ENCODE measurements around the gene RCVRN. TPM values are rescaled to one million over a fixed set of nuclear protein-coding genes. Genes with fewer than 3 reads are reported as not detected.

Gene RCVRN
- polyA plus RNA-seq, 1 of the 3 experiments (the other 2 are of a cell fraction) = not detected

DNA sequence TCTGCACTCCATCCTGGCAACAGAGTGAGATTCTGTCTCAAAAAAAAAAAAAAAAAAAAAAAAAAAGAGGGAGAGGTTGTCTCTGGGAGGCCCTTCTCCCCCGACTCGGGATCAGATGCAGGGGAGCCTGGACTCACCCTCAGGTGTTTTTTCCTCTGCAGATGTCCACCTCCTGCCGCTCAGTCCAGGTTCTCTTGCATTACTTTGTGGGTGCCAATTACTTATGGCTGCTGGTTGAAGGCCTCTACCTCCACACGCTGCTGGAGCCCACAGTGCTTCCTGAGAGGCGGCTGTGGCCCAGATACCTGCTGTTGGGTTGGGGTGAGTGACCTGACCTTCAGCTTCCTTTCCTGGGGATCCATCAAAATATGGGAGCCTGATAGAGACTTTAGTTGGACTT is 45.3 kb downstream of the RCVRN start:
- Histone ChIP-seq H3K27ac (ENCODE audit: low read depth in 2 of 2, low read length in 1 of 2) (no peak overlapping the region), H3F3A (replicated peaks; ENCODE audit: insufficient read depth) (no peaks in the 10 kb centered on the region), H3K4me3 (ENCODE audit: low read depth in 2 of 2, low read length in 1 of 2) (no peak overlapping the region), H3K27me3 (ENCODE audit: insufficient read depth) (no peaks in the 10 kb centered on the region), H3K4me1 (ENCODE audit: control insufficient read depth in 1 of 2, insufficient read depth in 2 of 2, low read depth in 1 of 2, low read length in 1 of 2) (no peaks in the 10 kb centered on the region), H3K9me2 (no peaks in the 10 kb centered on the region), H3K79me2 (ENCODE audit: insufficient read depth) (no peaks in the 10 kb centered on the region), H4K20me1 (ENCODE audit: insufficient read depth) (no peaks in the 10 kb centered on the region), H3K9ac (no peak overlapping the region), H3K36me3 (replicated peaks in 1 of 2; ENCODE audit: control insufficient read depth in 1 of 2, insufficient read depth in 2 of 2, low read length in 1 of 2) (no peaks in the 10 kb centered on the region), H3K4me2 (no peak overlapping the region), H2AFZ (ENCODE audit: low read depth) (no peak overlapping the region), H3K9me3 (no peaks in the 10 kb centered on the region)
- WGBS (ENCODE audit: low lambda C conversion rate) = 4% methylated on average over 3 of the region's 5 CpGs
- POLR2A ChIA-PET = no interaction called here
- no peak for DNase-seq
- TF ChIP-seq FOSL2 (IDR thresholded peaks at IDR 0.05; ENCODE audit: borderline replicate concordance, low read depth) (no peak), RXRA (IDR thresholded peaks at IDR 0.05; ENCODE audit: borderline replicate concordance, low read depth) (no peak), MEF2A (IDR thresholded peaks at IDR 0.05; ENCODE audit: borderline replicate concordance, low read depth) (no peak), FOXM1 (IDR thresholded peaks at IDR 0.05; ENCODE audit: low read depth) (no peak), YY1 (IDR thresholded peaks at IDR 0.05; ENCODE audit: low read depth) (no peak), CHD2 (IDR thresholded peaks at IDR 0.05; ENCODE audit: low read length, partially characterized antibody) (no peak), EP300 (IDR thresholded peaks at IDR 0.05; ENCODE audit: borderline replicate concordance in 1 of 2, low read depth in 1 of 2, low read length in 1 of 2) (no peak), TAF1 (IDR thresholded peaks at IDR 0.05; ENCODE audit: borderline replicate concordance, low read depth, low read length) (no peak), MXI1 (IDR thresholded peaks at IDR 0.05; ENCODE audit: low read depth, low read length) (no peak), NRF1 (IDR thresholded peaks at IDR 0.05; ENCODE audit: low read depth, low read length) (no peak), GABPA (IDR thresholded peaks at IDR 0.05; ENCODE audit: low read depth) (no peak), TCF12 (IDR thresholded peaks at IDR 0.05) (no peak), RCOR1 (IDR thresholded peaks at IDR 0.05; ENCODE audit: low read length) (no peak)
- TF ChIP-seq, protein P1, sequence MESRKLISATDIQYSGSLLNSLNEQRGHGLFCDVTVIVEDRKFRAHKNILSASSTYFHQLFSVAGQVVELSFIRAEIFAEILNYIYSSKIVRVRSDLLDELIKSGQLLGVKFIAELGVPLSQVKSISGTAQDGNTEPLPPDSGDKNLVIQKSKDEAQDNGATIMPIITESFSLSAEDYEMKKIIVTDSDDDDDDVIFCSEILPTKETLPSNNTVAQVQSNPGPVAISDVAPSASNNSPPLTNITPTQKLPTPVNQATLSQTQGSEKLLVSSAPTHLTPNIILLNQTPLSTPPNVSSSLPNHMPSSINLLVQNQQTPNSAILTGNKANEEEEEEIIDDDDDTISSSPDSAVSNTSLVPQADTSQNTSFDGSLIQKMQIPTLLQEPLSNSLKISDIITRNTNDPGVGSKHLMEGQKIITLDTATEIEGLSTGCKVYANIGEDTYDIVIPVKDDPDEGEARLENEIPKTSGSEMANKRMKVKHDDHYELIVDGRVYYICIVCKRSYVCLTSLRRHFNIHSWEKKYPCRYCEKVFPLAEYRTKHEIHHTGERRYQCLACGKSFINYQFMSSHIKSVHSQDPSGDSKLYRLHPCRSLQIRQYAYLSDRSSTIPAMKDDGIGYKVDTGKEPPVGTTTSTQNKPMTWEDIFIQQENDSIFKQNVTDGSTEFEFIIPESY (IDR thresholded peaks at IDR 0.05; ENCODE audit: borderline replicate concordance, low read depth) = no peak
- TF ChIP-seq, protein P2, sequence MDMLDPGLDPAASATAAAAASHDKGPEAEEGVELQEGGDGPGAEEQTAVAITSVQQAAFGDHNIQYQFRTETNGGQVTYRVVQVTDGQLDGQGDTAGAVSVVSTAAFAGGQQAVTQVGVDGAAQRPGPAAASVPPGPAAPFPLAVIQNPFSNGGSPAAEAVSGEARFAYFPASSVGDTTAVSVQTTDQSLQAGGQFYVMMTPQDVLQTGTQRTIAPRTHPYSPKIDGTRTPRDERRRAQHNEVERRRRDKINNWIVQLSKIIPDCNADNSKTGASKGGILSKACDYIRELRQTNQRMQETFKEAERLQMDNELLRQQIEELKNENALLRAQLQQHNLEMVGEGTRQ (IDR thresholded peaks at IDR 0.05; ENCODE audit: borderline replicate concordance, low read depth, low read length) = no peak
- TF ChIP-seq, protein P3, sequence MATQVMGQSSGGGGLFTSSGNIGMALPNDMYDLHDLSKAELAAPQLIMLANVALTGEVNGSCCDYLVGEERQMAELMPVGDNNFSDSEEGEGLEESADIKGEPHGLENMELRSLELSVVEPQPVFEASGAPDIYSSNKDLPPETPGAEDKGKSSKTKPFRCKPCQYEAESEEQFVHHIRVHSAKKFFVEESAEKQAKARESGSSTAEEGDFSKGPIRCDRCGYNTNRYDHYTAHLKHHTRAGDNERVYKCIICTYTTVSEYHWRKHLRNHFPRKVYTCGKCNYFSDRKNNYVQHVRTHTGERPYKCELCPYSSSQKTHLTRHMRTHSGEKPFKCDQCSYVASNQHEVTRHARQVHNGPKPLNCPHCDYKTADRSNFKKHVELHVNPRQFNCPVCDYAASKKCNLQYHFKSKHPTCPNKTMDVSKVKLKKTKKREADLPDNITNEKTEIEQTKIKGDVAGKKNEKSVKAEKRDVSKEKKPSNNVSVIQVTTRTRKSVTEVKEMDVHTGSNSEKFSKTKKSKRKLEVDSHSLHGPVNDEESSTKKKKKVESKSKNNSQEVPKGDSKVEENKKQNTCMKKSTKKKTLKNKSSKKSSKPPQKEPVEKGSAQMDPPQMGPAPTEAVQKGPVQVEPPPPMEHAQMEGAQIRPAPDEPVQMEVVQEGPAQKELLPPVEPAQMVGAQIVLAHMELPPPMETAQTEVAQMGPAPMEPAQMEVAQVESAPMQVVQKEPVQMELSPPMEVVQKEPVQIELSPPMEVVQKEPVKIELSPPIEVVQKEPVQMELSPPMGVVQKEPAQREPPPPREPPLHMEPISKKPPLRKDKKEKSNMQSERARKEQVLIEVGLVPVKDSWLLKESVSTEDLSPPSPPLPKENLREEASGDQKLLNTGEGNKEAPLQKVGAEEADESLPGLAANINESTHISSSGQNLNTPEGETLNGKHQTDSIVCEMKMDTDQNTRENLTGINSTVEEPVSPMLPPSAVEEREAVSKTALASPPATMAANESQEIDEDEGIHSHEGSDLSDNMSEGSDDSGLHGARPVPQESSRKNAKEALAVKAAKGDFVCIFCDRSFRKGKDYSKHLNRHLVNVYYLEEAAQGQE (IDR thresholded peaks at IDR 0.05; ENCODE audit: low read depth, low read length) = no peak
- CTCF ChIA-PET = no interaction called here
